ENCODE results near the gene MCOLN2.
"Not testable (repeated sequence)": the region's sequence is repeated elsewhere in the genome, so short reads cannot be mapped to it uniquely, and the experiment has no call there.

The MCOLN2 gene

DNA sequence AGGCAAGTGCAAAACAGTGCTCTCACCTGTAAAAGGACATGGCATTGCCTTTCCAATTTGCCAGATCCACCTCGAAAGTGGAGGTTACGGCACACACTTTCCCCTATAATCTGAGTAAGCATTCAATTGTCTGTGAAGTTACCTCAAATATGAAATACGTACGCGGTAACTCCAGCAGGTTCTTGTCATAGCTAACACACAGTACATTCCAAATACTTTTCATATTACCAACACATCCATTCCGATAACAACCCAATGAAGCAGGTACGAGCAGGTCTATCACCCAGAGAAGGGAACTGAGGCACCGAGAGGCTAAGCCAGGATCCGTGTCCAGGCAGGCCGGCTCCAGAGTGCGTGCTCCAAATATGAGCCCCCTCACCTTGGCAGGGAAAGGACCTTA lies 57.2 kb downstream of the MCOLN2 start:
- DNase-seq = no peak

DNA sequence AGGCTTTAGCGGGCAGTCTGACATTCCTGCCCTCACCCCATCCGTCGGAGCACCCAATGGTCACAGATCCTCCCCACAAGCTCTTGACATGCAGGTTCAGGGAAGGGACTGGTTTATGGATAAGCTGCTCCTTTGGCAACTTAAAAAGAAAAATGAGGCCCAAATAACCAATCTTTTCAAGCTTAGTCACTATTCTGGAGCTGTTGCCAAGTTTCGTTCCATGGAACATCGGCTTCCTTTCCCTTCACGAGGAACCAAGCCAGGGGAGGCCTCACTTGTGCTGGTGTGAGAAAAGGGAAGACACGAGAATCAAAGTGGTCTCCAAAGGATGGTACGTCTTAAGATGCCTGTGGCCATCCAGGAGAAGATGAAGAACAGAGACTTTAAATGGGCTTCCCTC lies 57.8 kb downstream of the MCOLN2 start:
- no peak for DNase-seq

- DNase-seq = peak; percentile 15
Observed at GRCh38 chr1:84936116-84936810, 60.6 kb downstream of the MCOLN2 start.

- no peak for DNase-seq
Observed at GRCh38 chr1:84933011-84933611, 63.8 kb downstream of the MCOLN2 start.

DNA sequence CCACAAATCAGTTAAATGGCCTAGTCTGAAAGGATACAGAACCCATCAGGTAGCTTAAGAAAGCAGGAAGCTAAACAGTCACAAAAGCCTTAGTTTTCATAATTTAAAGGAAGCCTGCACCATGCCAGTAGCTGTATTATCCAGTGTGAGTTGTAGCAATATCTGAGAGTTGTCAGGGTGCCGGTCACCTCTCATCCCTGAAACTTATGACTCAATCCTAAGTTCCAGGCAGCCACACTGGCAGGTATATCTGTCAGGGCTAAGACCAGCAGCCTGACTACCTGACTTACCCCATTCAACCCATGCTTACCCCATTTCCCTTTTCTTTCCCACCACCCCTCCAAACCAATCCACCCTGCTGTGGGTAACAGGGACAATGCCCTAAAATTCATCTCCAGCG lies 66.1 kb downstream of the MCOLN2 start:
- DNase-seq = no peak

GRCh38 chr1:84930329-84930728 lies 66.6 kb downstream of the MCOLN2 start:
- DNase-seq = no peak

DNA sequence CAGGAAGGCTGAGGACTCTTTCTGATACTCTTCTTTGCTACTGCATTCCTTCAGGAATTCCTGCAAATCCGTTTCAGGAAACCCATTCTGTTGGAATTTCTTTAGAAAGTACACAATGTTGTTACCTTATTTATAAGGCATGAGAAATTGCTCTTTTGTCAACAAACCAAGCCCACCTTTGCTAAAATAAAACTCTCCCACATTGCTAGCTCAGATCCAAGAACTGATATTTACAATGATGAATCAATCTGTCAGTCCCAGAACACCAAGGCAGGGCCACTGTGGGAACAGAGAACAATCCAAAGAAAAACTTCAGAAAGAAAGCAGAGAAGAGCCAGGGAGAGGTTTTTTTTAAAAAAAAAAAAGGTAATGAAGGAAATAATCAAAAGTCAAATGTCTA lies 67.3 kb downstream of the MCOLN2 start:
- no peak for DNase-seq

- DNase-seq = no peak
Observed at GRCh38 chr1:84928979-84929378, 67.9 kb downstream of the MCOLN2 start.

DNA sequence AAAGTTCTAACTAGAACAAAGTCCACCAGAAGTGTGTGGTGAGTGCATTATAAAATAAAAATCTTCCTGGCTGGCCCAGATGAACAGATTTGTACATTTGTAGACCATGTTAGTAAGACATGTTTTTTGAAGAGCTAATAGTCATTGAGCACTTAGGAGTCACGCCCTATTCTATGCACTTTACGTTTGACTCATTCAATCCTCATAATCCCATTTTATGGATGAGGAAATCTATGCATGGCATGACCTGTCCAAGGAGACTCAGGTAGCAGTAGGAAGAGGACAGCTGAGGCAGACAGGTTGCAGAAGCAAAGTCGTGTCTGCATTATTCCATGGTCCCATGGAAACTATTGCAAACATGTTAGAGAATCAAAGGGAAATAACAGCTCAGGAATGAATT lies 73.6 kb downstream of the MCOLN2 start:
- no peak for DNase-seq

DNA sequence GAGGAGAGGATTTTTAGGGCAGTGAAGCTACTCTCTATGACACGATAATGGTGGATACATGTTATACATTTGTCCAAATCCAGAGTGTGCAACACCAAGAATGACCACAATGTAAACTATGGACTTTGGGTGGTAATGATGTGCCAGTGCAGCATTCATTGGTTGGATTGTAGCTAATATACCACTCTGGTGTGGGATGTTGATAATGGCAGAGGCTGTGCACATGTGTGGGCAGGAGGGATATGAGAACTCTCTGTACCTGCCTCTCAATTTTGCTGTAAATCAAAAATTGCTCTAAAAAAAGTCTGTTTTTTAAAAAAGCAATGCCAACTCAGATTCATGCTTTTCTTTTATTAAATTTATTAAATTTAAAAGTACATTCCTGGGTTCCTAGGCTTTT lies 76.8 kb downstream of the MCOLN2 start:
- DNase-seq = no peak

- no peak for DNase-seq
Observed at GRCh38 chr1:84919461-84919970, 77.4 kb downstream of the MCOLN2 start.

GRCh38 chr1:84918726-84919336 lies 78.1 kb downstream of the MCOLN2 start:
- DNase-seq = no peak

- no peak for DNase-seq
Observed at GRCh38 chr1:84916897-84917296, 80.0 kb downstream of the MCOLN2 start.

DNA sequence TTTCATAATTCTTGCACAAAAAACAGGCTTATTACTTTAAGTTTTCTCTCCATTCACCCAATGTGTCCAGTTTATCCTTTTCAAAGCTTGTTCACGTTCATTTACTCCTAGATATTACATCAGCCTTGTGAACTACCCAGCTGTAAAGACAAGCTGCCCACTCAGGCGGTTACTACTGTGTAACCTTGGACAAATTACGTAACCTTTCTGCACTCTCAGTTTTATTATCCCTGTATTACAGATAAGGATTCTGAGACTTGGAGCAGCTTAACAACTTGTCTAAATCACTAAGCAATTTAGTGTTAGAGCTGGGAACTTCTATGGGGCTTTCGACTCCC lies 83.4 kb downstream of the MCOLN2 start:
- no peak for DNase-seq

DNA sequence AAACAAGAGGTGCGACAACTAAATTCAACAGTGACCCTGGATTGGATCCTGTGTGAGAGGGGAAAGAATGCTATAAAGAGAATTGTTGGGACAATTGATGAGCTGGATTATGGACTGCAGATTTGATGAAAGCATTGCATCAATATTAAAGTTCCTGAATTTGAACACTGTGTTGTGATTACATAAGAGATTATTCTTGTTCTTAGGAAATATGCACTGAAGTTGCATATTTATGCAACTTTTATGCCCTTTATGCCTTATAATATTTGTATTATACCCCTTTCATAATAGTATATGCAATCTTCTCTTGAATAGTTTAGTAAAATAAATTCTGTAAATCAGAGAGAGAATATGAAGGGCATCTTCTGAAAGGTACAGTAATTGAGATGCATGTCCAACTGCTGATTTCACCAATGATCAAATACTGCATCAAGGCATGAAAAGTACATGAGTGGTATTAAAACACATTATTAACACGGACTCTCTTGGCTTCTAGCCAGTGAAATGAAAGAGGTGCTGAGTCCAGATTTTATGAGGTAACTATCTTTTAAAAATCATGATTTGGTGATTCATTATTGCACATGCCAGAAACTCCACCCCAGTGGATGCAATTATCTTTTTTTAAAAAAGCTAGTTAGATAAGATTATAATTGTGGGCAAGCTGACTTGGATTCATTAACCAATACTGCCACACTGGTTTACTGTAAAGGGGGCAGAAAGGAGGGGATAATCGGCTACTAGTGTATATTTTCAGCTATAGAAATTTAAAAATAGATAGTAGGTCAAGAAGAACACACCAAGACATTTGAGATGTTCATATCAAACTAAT lies 84.0 kb downstream of the MCOLN2 start:
- no peak for DNase-seq

GRCh38 chr1:84908746-84909464 lies 88.0 kb downstream of the MCOLN2 start:
- DNase-seq = not testable (repeated sequence)

DNA sequence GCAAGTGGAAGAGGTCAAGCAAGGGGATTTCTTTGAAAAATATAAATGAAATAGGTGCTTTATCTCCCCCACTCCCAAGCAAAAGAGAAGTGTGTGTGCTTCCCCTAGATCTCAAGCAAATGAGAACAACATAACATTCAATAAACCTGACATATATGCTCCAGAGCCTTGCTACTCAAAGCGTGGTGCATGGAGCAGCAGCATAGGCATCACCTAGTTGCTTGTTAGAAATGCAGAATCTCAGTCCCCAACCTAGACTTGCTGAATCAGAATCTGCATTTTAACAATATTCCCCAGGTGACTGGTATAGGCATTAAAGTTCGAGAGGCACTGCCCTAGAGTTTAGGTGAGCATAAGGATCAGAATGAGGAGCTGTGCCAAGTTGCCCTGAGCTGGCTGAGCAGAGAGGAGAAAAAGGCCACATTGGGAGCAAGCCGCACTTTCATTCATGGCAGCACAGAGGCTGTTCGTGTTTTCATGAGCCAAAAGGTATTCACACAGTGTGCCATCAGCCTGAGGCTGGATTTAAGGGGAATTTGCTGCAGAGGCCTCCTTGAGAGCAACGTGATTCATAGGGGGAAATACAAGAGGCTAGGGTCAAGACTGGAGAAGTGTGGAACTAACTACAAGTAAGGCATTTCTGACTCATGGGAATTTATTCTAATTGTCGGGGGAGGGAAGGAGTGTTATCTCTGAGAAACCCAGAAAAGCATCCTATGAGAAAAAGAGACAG lies 89.7 kb downstream of the MCOLN2 start:
- DNase-seq = no peak

GRCh38 chr1:84902727-84903126 lies 94.2 kb downstream of the MCOLN2 start:
- not testable (repeated sequence) for DNase-seq

DNA sequence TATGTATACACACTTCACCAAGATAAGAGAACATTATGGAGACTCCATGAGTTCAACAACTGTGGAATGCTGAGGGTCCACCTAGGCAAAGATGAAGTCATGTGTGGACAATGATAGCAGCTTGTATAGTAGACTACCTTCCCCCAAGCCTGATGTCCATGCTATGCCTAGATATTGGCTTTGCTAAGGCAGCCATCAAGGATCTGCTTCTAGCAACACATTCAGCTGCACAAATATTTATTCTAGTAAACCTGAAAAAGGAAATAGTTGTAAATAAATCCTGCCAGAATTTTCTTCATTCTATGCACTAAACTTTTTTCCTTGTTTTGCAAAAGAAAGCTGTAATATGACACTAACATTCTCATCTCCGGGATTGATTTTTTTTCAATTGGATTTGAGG lies 96.9 kb downstream of the MCOLN2 start:
- no peak for DNase-seq

DNA sequence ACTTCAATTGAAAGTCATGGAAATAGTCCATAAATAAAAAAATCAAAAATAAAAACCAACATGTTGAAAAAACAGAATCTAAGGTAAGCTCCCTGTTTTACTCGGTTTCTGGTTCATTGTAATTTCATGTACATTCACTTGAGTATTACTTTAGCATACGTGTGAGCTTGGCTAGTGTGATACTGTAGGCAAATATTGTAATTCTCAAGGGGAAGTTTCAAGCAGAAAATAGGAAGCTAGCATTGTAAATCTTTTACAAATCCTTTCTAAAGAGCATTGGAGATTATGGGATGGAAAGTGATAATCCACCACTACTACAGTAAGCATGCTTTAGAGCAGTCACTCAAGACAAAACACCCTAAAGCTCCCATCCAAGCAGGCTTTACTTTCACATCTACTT lies 100.6 kb downstream of the MCOLN2 start:
- no peak for DNase-seq

DNA sequence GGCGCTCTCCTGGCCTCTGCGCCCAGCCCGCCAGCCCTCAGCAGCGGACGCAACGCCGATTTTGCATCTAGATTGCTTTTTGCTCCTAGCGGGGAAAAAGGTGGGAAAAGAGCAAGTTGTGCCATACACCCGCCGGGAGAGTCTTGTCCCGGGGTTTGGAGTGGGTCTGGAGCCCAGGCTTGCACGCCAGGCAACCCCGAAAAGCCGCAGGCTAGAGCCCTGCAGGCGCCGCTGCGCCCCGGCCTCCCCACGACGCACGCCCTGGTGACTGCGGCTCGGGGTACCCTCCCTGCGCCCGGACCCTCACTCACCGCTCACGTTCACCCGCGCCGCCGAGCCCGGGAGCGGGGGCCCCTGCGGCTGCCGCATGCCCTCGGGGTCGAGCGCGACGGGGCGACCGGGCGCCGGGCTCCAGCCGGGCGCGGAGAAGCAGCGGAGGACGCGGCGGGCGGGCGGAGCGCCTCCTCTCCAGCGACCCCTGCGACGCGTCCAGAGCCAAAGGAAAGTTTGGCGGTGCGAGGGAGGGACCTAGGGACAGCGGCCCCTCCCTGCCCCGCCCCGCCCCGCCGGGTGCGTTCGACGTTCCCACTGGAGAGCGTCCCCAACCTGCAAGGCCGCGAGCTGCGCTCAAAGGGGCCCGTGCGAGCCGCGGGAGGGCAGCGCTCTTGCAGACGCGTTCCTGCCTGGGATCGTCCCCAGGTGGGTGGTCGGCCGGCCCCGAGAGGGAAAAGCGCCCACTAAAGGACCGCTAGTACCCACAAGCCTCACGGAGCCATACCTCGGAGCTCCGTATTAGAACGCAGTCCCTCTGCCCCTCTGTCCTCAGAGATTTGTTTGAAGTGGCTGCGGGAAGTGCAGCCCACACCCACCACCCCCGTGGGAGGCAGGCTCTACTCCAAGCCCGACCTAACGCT lies 104.0 kb downstream of the MCOLN2 start, which contains the start of gene LPAR3:
Gene LPAR3 (minus strand): TSS at position 502 of the 914 bp plus-strand sequence. CDS start 27,086 bp downstream, outside the sequence.
- no peak for DNase-seq

Data from activated CD4-positive, alpha-beta T cell treated with anti-CD3 and anti-CD28 coated beads for 1 hour (primary cell).